KMS-11 (cell line): Measurements from ENCODE around the gene TADA3.

Source experiments
- H2AFZ ChIP-seq: fragments of 200-600 bp; sonication (generic); 2 replicates; pipeline ENCODE4 v1.6.1; 2016; ENCODE audit warnings: antibody characterized with exemption, mixed run types, low read depth
- H3K27ac ChIP-seq: fragments of 200-600 bp; sonication (generic); 2 replicates; pipeline ENCODE4 v1.6.1; 2016; ENCODE audit warnings: mild to moderate bottlenecking, mixed run types
- H3K27me3 ChIP-seq: fragments of 200-600 bp; sonication (generic); 2 replicates; pipeline ENCODE4 v1.6.1; 2017; ENCODE audit warnings: mild to moderate bottlenecking, low read depth, mixed run types, moderate library complexity; ENCODE audit not compliant: insufficient read depth
- H3K36me3 ChIP-seq: fragments of 200-600 bp; sonication (generic); 2 replicates; pipeline ENCODE4 v1.6.1; 2017; ENCODE audit warnings: mild to moderate bottlenecking, mixed run types; ENCODE audit not compliant: insufficient read depth
- H3K4me1 ChIP-seq: fragments of 200-600 bp; sonication (generic); 2 replicates; pipeline ENCODE4 v1.6.1; 2016; ENCODE audit warnings: mild to moderate bottlenecking, low read depth, mixed run types; ENCODE audit not compliant: poor library complexity, severe bottlenecking
- H3K4me2 ChIP-seq: fragments of 200-600 bp; sonication (generic); 2 replicates; pipeline ENCODE4 v1.7.0; 2016; ENCODE audit warnings: mild to moderate bottlenecking, mixed run types
- H3K4me3 ChIP-seq: fragments of 200-600 bp; sonication (generic); IDR thresholded peaks from 2 replicates; pipeline ENCODE4 v1.6.1; 2017; ENCODE audit warnings: low read depth, low read length, mixed read lengths; ENCODE audit not compliant: insufficient read depth
- H3K79me2 ChIP-seq: fragments of 200-600 bp; sonication (generic); 2 replicates; pipeline ENCODE4 v1.6.1; 2016; ENCODE audit warnings: low read depth, mixed run types; ENCODE audit not compliant: insufficient read depth
- H3K9ac ChIP-seq: fragments of 200-600 bp; sonication (generic); 2 replicates; pipeline ENCODE4 v1.6.1; 2016; ENCODE audit warnings: mild to moderate bottlenecking, mixed run types
- H4K20me1 ChIP-seq: fragments of 200-600 bp; sonication (generic); 2 replicates; pipeline ENCODE4 v1.6.1; 2016; ENCODE audit warnings: mild to moderate bottlenecking, mixed run types; ENCODE audit not compliant: insufficient read depth
- CTCF ChIP-seq: fragments of 200-600 bp; sonication (generic); conservative IDR thresholded peaks from 2 replicates; pipeline ENCODE4 v1.6.1; 2017; ENCODE audit warnings: low read depth, mild to moderate bottlenecking, antibody characterized with exemption, low read length, moderate library complexity, mixed read lengths

TADA3 gene

GRCh38 chr3:9818666-9819335 is 26.5 kb upstream of the TADA3 start:
- Histone ChIP-seq H3K4me1 (no peaks in the 10 kb centered on the region), H4K20me1 (no peaks in the 10 kb centered on the region), H3K4me2 (no peak overlapping the region), H3K4me3 (no peak overlapping the region), H3K27ac (no peak overlapping the region), H3K27me3 (no peaks in the 10 kb centered on the region), H2AFZ (no peak overlapping the region), H3K36me3 (no peaks in the 10 kb centered on the region), H3K9ac (no peak overlapping the region), H3K79me2 (no peaks in the 10 kb centered on the region)
- TF ChIP-seq CTCF, result no peak

GRCh38 chr3:9817436-9817835 is 25.2 kb upstream of the TADA3 start:
- no peak overlapping the region for H3K9ac ChIP-seq
- H3K27me3 ChIP-seq, result no peaks in the 10 kb centered on the region
- no peak for TF ChIP-seq CTCF
- no peaks in the 10 kb centered on the region for H3K4me1 ChIP-seq
- no peak overlapping the region for H3K27ac ChIP-seq
- no peaks in the 10 kb centered on the region for H4K20me1 ChIP-seq
- H2AFZ ChIP-seq, result no peak overlapping the region
- H3K4me3 ChIP-seq, result no peak overlapping the region
- H3K79me2 ChIP-seq, result no peaks in the 10 kb centered on the region
- no peaks in the 10 kb centered on the region for H3K36me3 ChIP-seq
- H3K4me2 ChIP-seq, result no peak overlapping the region

- H3K79me2 ChIP-seq, result no peaks in the 10 kb centered on the region
- no peak overlapping the region for H3K4me3 ChIP-seq
- no peak overlapping the region for H3K4me2 ChIP-seq
- H4K20me1 ChIP-seq, result no peaks in the 10 kb centered on the region
- H3K27me3 ChIP-seq, result no peaks in the 10 kb centered on the region
- H3K9ac ChIP-seq, result no peak overlapping the region
- H3K27ac ChIP-seq, result no peak overlapping the region
- H3K4me1 ChIP-seq, result no peaks in the 10 kb centered on the region
- no peak overlapping the region for H2AFZ ChIP-seq
- TF ChIP-seq CTCF, result no peak
- no peaks in the 10 kb centered on the region for H3K36me3 ChIP-seq
Observed at GRCh38 chr3:9815986-9816385, 23.7 kb upstream of the TADA3 start.

- Histone ChIP-seq H3K27ac (no peak overlapping the region), H3K4me1 (peaks cover 11% of the 10 kb centered on the region), H3K79me2 (no peaks in the 10 kb centered on the region), H2AFZ (no peak overlapping the region), H3K27me3 (no peaks in the 10 kb centered on the region), H4K20me1 (no peaks in the 10 kb centered on the region), H3K36me3 (no peaks in the 10 kb centered on the region), H3K9ac (no peak overlapping the region), H3K4me3 (no peak overlapping the region), H3K4me2 (no peak overlapping the region)
- no peak for TF ChIP-seq CTCF
Observed at GRCh38 chr3:9812870-9813483, 20.7 kb upstream of the TADA3 start.
